HG03521 (cell line): ENCODE measurements around the gene CACTIN.
"Not testable (repeated sequence)": the region's sequence is repeated elsewhere in the genome, so short reads cannot be mapped to it uniquely, and the experiment has no call there.

Experiments used
- ATAC-seq: cut with Tn5 transposase; IDR thresholded peaks from one replicate; pipeline ENCODE4 v1.9.1; 2021; ENCODE audit warnings: mild to moderate bottlenecking, moderate library complexity; ENCODE audit not compliant: unreplicated experiment

Gene CACTIN

GRCh38 chr19:3628766-3629165, 2.2 kb upstream of the CACTIN start:
- ATAC-seq, result not testable (repeated sequence)

GRCh38 chr19:3627351-3627723, 747 bp upstream of the CACTIN start:
- no peak for ATAC-seq

- peak; percentile 4 for ATAC-seq
These were observed 556 bp downstream of the CACTIN start for GRCh38 chr19:3625996-3626472.

GRCh38 chr19:3623716-3624115, 2.9 kb downstream of the CACTIN start:
- no peak for ATAC-seq

- ATAC-seq, result no peak
These were observed 4.4 kb downstream of the CACTIN start for GRCh38 chr19:3622224-3622623.

GRCh38 chr19:3621689-3622088, 4.9 kb downstream of the CACTIN start:
- ATAC-seq, result no peak

- no peak for ATAC-seq
These were observed 5.6 kb downstream of the CACTIN start for GRCh38 chr19:3620817-3621547.

GRCh38 chr19:3620145-3620816, 6.3 kb downstream of the CACTIN start:
- no peak for ATAC-seq

GRCh38 chr19:3619631-3620012, 7.0 kb downstream of the CACTIN start:
- ATAC-seq, result no peak

- no peak for ATAC-seq
These were observed 7.6 kb downstream of the CACTIN start for GRCh38 chr19:3618811-3619630.

GRCh38 chr19:3618144-3618810, 8.3 kb downstream of the CACTIN start:
- no peak for ATAC-seq

GRCh38 chr19:3617463-3617862, 9.1 kb downstream of the CACTIN start:
- ATAC-seq, result no peak

- ATAC-seq, result no peak
These were observed 11.0 kb downstream of the CACTIN start for GRCh38 chr19:3615524-3616135.

- ATAC-seq, result no peak
These were observed 11.6 kb downstream of the CACTIN start for GRCh38 chr19:3614858-3615505.

- no peak for ATAC-seq
These were observed 12.6 kb downstream of the CACTIN start for GRCh38 chr19:3613818-3614661.

GRCh38 chr19:3612901-3613741, 13.5 kb downstream of the CACTIN start:
- no peak for ATAC-seq

- ATAC-seq, result no peak
These were observed 14.3 kb downstream of the CACTIN start for GRCh38 chr19:3612330-3612729.

GRCh38 chr19:3611841-3612240, 14.7 kb downstream of the CACTIN start:
- ATAC-seq, result no peak
